Dermis microvascular lymphatic vessel endothelial cell (primary cell): ENCODE measurements around the gene F13B. TPM values are rescaled to one million over a fixed set of nuclear protein-coding genes. Genes with fewer than 3 reads are reported as not detected.
A peak's percentile ranks its signal among the peaks of the same experiment; 100 is the strongest.
"Not testable (repeated sequence)": the region's sequence is repeated elsewhere in the genome, so short reads cannot be mapped to it uniquely, and the experiment has no call there.

Source experiments
- DNase-seq, 2 donors: peaks; one replicate each; pipeline versions ENCODE4 v3.0.0 to v3.0.0-alpha.2; 2010; ENCODE audit warnings: low read depth in 2 of 2
- total RNA-seq: library from RNA; depleted of rRNA; stranded (reverse); fragments of >200 nt; gene quantifications from 2 replicates; pipeline ENCODE4 v1.2.1, GENCODE V29; 2014

F13B gene, protein sequence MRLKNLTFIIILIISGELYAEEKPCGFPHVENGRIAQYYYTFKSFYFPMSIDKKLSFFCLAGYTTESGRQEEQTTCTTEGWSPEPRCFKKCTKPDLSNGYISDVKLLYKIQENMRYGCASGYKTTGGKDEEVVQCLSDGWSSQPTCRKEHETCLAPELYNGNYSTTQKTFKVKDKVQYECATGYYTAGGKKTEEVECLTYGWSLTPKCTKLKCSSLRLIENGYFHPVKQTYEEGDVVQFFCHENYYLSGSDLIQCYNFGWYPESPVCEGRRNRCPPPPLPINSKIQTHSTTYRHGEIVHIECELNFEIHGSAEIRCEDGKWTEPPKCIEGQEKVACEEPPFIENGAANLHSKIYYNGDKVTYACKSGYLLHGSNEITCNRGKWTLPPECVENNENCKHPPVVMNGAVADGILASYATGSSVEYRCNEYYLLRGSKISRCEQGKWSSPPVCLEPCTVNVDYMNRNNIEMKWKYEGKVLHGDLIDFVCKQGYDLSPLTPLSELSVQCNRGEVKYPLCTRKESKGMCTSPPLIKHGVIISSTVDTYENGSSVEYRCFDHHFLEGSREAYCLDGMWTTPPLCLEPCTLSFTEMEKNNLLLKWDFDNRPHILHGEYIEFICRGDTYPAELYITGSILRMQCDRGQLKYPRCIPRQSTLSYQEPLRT
- total RNA-seq, result not detected in 2 replicates

DNA sequence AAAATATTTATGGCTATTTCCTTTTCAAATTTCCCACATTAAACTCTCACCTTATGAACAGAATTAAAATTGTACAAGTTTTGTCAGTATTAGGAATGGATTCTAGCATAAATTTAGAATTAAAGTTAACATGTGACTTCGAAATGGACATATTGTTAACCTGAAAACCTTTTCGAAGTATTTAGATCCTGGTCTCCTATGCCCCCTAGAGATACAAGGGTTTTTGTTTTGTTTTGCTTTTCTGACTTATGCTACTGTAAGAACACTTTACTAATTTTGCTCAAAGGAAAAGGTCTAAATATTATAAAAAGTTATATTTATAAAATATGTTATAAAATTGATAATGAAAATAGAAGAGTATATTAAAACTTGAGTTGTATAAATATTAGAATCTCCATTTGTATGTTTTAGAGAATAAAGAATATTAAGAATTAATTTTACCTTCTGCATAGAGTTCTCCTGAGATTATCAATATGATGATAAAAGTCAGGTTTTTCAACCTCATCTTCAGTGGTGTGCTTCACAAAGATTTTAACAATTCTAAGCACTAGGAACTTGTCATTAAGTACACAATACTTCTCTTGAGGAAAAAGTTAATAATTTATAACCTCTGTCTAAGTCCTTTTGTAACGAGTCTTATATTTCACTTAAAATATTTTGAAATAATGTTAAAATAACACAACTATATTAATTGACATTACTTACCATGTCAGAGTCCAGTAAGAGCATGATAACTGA, at the start of gene F13B:
TSS of gene F13B (minus strand) at position 542 of the 738 bp plus-strand sequence. CDS start at position 505, 37 bp downstream.
- DNase-seq, result peak in 1 of 2 donors; percentile 10

GRCh38 chr1:197116156-197116555, 49.1 kb upstream of the F13B start:
- DNase-seq, result no peak

DNA sequence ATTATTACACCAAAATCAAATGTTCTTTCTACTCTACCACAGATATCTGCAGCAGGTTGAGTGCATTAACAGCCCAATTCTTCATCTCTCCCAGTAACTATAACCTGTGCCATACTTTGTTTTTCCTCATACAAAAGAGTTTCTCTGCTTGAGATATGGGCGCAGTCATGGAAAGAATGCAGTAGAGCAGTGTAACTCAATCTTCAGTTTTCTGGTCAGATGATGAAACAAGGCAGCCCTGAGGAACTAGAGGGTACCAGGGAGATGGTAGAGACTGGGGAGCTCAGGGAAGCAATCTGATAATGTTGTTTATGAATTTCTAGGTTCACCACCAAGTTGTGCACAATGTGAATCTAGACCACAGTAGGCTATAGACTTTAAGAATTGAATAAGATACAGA, 39.8 kb upstream of the F13B start:
- DNase-seq, result no peak

DNA sequence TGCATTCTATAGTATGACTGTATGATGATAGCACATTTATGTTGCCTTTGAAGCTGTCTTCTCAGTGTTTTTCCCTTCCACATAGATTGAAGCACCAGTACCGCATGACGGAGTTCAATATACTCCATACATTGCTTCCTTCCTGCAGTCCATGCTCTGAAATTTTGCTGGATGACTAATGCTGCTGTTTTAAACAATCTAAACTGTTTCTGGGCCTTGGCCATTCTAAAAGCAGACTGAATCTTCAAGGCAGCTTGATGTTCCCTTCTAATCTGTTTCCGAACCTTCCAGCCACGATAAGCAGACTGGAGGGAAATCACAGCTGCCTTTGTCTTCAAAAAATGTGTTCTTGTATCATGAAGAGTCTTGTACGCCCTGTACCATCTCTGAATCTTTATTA, 36.2 kb upstream of the F13B start:
- DNase-seq, result peak in 1 of 2 donors; percentile 14

DNA sequence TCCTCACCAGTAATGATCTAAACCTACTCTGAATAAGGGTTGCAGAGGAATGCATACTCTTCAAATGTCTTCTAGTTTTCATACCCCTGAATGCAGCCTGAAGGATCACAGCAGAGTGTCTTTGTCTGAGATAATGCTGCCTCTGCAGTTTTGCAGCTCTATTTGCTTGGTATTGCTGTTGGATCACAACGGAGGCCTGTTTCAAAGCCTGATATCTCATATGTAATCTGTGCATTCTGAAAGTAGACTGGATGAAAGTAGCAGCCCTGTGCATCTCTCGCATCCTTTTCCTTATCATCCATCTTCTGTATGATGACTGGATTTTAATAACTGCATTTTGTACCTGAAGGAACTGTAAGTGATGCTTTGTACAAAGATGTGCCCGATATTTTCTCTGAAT, 34.9 kb upstream of the F13B start:
- DNase-seq, result no peak

DNA sequence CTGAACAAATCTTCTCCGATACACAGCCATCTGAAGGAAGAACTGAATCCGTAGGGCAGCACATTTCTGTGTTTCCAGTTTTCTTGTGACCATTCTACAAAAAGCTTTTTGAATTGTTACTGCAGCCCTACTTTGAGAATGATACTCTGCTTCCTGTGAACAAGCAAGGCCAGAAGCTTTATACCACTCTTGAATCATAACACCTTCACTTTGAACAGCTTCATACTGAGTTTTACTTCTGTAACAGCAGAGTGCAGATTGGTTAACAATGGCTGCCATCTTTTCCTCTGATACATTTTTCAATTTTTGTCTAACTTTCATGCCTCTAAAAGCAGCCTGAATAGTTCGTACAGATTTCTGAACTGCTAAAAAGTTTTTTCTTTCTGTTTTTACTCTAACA, 33.6 kb upstream of the F13B start:
- DNase-seq, result no peak

DNA sequence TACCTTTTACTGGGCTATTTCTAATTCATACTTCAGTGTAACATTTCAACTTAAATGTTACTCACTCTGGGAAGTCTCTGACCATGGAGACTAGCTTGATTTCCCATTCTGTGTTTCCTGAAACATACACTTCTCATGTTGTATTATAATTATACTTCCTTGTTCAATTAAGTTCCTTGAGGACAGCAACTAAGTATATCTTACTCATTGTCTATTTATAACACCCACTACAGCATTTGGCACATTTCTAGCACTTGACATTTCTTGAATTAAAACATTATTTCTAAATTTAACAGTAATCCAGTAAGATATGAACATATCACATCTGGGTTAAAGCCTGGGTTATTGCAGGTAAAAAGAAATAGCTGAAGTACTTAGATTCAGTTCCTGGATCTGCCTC, 32.4 kb upstream of the F13B start:
- no peak for DNase-seq

GRCh38 chr1:197096971-197097370, 29.9 kb upstream of the F13B start:
- not testable (repeated sequence) for DNase-seq

- DNase-seq, result no peak
Observed at GRCh38 chr1:197096137-197096536, 29.1 kb upstream of the F13B start.

GRCh38 chr1:197093226-197093885, 26.3 kb upstream of the F13B start:
- DNase-seq, result no peak

DNA sequence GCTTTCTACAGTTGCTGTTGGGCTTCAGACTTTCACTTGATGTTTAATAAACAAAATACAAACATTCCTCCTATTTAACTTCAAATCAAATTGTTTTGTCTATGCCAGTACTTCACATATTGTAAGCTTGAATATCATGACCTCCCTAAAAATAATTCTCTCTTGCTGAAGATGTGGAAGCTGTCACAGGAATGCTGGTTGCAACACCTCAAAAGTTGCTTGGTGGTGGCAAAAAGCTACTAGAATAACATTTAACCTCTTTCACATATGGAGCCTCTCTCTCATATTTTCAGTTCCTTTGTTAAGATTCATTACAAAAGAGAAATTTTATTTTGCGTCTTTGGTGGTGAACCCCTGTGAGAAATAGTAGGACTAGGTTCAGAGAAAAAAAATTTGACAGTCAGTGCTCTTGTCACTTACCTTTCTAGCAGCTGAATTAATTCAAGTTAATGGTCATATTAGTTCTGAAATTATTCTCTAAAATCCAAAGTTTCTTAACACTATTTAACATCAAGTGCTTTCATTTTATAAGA, 25.5 kb upstream of the F13B start:
- DNase-seq, result no peak

GRCh38 chr1:197083474-197083873, 16.4 kb upstream of the F13B start:
- DNase-seq, result no peak

DNA sequence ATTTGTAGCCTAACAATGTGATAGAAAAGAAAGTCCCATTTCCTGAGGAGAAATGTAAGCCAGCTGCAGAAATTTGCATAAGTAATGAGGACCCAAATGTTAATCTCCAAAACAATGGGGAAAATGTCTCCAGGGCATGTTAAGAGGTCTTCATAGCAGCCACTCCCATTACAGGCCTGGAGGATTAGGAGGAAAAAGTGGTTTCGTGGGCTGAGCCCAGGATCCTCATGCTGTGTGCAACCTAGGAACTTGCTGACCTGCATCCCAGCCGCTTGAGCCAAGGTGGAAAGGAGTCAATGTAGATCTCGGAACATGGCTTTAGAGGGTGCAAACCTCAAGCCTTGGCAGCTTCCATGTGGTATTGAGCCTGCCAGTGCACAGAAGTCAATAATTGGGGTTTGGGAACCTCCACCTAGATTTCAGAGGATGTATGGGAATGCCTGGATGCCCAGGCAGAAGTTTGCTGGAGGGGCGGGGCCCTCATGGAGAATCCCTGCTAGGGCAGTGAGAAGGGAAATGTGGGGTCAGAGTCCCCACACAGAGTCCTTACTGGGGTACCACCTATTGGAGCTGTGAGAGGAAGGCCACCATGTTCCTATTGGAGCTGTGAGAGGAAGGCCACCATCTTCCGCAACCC, 14.2 kb upstream of the F13B start:
- DNase-seq, result no peak

DNA sequence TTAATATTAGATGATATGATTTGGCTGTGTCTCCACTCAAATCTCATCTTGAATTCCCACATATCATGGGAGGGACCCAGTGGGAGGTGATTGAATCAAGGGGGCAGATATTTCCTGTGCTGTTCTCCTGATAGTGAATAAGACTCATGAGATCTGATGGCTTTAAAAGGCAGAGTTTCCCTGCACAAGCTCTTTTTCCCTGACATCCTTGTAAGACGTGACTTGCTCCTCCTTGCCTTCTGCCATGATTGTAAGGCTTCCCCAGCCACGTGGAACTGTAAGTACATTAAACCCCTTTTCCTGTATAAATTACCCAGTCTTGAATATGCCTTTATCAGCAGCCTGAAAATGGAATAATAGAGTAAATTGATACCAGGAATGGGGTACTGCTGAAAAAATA, 13.3 kb upstream of the F13B start:
- no peak for DNase-seq

DNA sequence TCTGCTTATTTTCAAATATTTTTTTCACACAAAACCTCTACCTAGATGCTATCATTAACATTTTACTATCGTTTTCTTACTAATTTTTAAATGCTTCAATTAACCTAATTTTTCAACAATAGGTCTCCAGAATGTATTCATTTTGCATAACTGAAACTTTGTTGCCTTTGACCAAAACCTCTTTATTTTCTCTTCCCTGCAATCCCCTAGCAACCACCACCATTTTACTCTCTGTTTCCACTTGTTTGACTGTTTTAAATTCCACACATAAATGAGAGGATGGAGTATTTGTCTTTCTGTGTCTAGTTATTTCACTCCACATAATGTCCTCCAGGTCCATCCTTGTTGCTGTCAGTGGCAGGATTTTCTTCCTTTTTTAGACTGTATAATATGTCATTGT, 9.5 kb upstream of the F13B start:
- no peak for DNase-seq

- no peak for DNase-seq
Observed at GRCh38 chr1:197073978-197074377, 6.9 kb upstream of the F13B start.

DNA sequence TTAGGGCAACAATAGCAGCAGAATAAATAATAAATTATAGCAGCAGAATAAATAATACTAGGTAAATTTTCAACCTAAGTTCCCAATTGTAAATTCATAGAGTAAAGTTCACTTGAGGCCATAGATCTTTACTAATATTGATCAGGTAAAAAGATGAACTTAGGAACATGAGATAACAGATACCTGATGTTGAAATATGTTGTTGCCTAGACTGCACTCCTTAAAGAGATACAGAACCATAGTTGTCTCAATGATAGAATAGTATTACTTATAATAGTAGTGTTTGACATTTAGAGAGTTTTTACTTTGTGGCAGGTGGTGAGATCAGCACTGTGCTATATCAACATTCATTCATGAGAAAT, 378 bp upstream of the F13B start:
- DNase-seq, result no peak

GRCh38 chr1:197066277-197066676, 783 bp downstream of the F13B start:
- no peak for DNase-seq

DNA sequence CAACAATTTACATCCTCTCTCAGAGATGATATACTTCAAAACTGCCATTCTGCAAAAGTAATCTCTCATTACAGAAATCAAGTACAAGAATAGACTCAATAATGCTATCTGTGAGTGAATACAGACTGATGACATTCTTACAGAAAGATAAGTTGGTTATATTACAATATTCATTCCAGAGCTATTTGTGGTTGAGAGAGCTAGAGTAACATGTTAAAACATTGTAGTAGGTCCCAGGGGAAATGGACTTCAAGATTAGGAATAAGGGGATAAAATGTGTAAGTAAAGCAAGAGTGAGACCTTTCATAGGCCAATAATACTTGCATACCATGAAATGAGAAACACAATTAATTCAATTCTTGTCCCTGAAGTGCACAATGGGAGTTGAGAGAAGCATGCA, 1.5 kb downstream of the F13B start:
- DNase-seq, result no peak

DNA sequence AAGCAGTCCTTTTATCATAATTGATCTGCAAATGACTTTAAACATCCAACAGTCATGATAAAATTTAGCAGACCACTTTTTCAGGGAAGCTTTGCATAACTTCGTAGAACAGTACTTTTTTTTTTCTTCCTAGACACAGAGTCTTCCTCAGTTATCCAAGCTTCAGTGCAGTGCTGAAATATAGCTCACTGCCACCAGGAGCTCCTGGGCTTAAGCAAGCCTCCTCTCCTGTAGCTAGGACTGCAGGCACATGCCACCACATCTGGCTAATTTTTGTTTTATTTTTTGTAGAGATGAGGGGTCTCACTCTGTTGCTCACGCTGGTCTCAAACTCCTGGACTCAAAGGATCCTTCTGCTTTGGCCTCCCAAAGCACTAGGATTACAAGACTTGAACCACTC, 3.8 kb downstream of the F13B start:
- DNase-seq, result no peak

DNA sequence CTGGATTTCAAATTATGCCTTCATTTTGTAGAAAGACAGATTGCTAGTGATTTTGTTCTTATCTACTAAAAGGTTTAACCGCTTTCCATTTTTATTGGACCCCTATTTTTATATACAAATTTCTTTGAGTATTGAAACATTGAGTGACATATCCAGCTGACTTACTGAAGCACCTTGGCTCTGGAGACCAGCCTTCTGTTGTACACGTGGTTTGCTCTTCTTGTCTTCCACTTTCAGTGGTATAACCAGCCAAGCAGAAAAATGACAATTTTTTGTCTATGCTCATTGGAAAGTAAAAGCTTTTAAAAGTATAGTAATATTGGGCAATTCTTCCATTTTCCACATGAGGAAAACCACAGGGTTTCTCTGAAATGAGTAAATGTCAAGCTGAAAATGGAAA, 4.4 kb downstream of the F13B start:
- no peak for DNase-seq
